Measurements from ENCODE around the gene KLF11.
"Not testable (repeated sequence)": the region's sequence is repeated elsewhere in the genome, so short reads cannot be mapped to it uniquely, and the experiment has no call there.

The KLF11 gene

DNA sequence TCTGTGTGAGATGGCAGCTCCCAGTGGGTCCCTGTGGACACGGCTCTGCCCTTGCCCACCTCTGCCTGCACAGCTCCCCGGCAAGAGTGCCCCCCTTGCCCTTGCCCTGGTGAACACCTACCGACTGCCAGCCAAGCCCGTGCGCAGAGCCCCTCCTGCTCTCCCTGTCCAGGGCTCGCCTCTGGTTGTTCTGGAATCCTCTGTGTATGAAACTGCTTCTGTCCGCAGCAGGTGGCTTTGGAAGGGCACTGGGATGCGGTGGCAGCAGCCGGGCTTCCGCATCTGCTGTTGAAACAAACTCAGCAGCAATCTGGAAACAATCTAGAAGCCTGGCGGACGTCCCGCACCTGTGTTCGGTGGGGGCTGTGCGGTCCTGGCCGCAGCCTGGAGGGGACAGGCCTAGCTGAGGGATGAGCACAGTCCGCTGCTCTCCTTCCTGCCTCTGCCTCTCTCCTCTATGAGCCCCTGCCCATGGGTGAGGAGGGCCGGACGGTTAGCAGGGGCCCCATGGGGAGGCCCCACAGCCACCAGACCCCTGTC lies 34.0 kb upstream of the KLF11 start:
- no peak for DNase-seq (ENCODE audit: low read depth in 3 of 3)

DNA sequence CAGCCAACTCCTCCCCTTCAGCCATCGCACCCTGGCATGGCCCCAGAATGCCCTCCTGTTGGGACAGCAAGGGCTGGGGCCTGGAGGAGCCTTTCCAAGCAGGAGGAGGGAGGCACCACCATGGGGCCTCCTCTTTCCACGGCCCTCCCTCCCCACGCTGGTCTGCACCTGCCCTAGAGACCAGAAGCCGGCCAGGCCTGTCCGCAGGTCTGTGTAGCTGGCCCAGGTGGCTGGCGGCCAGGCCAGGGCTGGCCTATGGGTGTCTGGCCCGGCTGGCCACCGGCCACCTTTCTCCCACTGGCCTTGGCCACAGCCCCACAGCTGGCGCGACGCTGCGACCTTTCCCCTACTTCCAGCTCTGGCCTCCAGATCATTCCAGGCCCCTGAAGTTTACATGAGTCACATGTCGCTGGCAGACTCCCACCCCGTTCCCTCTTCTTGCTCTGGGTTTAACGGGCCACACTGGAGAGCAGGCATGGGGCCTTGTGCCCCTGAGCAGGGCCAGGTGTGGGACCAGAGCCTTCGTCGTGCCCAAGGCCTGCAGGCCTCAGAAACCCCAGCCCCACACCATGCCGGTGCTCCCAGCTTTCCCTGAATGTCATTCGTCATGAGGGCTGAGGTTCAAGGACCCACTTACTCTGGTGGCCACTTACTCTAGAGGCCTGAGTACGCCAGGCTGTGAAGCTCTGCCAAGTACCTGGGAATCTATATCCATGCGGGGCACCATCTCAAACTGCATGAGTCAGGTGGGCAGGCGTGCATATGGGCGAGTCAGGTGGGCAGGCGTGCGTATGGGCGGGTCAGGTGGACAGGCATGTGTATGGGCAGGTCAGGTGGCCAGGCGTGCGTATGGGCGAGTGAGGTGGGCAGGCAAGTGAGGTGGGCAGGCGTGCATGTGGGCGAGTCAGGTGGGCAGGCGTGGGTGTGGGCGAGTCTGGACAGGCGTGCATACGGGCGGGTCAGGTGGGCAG lies 33.3 kb upstream of the KLF11 start:
- DNase-seq (ENCODE audit: low read depth in 3 of 3): no peak

- DNase-seq (ENCODE audit: low read depth in 3 of 3): not testable (repeated sequence)
Observed at GRCh38 chr2:10010861-10011605, 32.3 kb upstream of the KLF11 start.

- not testable (repeated sequence) for DNase-seq (ENCODE audit: low read depth in 3 of 3)
Observed at GRCh38 chr2:10011606-10012325, 31.6 kb upstream of the KLF11 start.

GRCh38 chr2:10012366-10012962 lies 30.9 kb upstream of the KLF11 start:
- DNase-seq (ENCODE audit: low read depth in 3 of 3): not testable (repeated sequence)

DNA sequence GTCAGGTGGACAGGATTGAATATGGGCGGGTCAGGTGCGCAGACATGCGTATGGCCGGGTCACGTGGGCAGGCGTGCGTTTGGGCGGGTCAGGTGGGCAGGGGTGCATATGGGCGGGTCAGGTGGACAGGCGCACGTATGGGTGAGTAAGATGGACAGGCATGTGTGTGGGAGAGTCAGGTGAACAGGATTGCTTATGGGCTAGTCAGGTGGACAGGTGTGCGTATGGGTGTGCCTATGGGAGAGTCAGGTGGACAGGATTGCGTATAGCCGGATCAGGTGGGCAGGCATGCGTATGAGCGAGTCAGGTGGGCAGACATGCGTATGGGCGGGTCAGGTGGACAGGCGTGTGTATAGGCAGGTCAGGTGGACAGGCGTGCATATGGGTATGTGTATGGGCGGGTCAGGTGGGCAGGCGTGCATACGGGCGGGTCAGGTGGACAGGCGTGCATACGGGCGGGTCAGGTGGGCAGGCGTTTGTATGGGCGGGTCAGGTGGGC lies 30.3 kb upstream of the KLF11 start:
- DNase-seq (ENCODE audit: low read depth in 3 of 3): no peak

DNA sequence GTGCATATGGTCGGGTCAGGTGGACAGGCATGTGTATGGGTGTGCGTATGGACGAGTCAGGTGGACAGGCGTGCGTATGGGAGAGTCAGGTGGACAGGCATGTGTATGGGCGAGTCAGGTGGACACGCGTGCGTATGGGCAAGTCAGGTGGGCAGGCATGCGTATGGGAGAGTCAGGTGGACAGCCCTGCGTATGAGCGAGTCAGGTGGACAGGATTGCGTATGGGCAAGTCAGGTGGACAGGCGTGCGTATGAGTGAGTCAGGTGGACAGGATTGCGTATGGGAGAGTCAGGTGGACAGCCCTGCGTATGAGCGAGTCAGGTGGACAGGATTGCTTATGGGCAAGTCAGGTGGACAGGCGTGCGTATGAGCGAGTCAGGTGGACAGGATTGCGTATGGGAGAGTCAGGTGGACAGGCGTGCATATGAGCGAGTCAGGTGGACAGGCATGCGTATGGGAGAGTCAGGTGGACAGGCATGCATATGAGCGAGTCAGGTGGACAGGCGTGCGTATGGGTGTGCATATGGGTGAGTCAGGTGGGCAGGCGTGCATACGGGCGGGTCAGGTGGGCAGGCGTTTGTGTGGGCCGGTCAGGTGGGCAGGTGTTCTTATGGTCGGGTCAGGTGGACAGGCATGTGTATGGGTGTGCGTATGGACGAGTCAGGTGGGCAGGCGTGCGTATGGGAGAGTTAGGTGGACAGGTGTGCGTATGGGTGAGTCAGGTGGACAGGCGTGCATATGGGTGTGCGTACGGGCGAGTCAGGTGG lies 29.5 kb upstream of the KLF11 start:
- DNase-seq (ENCODE audit: low read depth in 3 of 3): not testable (repeated sequence)

- no peak for DNase-seq (ENCODE audit: low read depth in 3 of 3)
Observed at GRCh38 chr2:10014418-10015190, 28.7 kb upstream of the KLF11 start.

- DNase-seq (ENCODE audit: low read depth in 3 of 3): not testable (repeated sequence)
Observed at GRCh38 chr2:10015376-10015989, 27.9 kb upstream of the KLF11 start.

GRCh38 chr2:10016001-10016801 lies 27.1 kb upstream of the KLF11 start:
- no peak for DNase-seq (ENCODE audit: low read depth in 3 of 3)

DNA sequence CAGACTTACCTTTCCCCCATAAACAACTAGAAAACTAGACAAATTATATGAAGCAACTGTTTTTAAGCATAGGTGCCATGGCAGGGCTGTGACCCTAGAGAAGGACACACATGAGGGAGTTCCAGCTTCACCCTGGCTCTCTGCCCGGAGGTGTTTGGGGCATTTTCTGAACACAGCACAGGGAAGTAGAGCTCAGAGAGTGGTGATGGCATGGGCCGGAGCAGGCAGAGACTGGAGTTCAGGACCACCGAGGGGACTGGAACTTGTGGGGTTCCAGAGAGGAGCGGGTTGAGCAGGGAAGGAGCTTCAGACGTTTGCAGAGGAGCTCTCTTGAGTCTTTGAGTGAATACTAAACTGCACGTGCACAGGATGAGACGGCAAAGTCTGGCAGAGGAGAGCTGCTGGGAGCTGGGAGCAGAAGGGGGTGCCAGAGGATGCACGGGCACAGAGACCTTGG lies 26.5 kb upstream of the KLF11 start:
- DNase-seq (ENCODE audit: low read depth in 3 of 3): no peak

DNA sequence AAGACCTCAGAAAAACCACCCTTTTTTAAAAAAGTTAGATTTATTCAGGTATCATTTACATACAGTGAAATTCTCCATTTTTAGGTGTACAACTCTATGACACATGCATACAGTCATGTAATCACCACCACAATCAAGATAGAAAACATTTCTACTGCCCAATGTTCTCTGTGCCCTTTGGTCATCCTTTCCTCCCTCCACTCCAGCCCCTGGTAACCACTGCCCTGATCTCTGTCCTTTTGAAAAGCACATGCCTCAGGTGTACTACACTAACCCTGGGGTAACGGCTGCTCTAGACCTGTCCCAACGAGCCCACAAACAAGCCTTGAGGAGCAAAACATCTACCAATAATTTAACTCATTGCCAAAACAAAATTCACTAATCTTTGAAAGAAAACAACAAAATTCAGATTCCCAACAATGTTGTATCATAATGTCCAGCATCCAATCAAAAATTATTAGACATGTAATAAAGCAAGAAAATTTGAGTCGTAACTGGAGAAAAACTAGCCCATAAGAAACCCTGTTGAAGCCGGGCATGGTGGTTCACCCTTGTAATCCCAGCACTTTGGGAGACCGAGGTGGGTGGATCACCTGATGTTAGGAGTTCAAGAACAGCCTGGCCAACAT lies 25.9 kb upstream of the KLF11 start:
- no peak for DNase-seq (ENCODE audit: low read depth in 3 of 3)

GRCh38 chr2:10019174-10019573 lies 24.2 kb upstream of the KLF11 start:
- no peak for DNase-seq (ENCODE audit: low read depth in 3 of 3)

GRCh38 chr2:10019602-10020400 lies 23.5 kb upstream of the KLF11 start:
- DNase-seq (ENCODE audit: low read depth in 3 of 3): no peak

DNA sequence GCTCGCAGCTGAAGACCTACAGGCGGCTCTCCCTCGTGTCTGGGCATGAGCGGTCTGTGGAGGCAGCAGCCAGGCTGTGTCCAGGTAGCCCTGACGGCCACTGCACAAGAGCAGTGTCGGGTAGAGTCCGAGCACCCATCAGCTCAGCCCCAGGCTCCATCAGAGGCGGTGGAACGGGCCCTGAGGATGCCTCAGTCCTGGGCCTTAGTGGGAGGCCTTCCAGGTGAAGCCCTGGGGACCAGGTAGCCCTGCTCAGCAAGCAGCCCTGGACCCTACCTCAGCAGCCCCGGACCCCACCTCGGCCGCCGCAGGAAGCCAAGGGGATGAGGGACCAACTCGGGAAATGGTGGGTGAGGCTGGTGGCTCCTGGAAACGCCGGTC lies 21.3 kb upstream of the KLF11 start:
- DNase-seq (ENCODE audit: low read depth in 3 of 3): no peak

DNA sequence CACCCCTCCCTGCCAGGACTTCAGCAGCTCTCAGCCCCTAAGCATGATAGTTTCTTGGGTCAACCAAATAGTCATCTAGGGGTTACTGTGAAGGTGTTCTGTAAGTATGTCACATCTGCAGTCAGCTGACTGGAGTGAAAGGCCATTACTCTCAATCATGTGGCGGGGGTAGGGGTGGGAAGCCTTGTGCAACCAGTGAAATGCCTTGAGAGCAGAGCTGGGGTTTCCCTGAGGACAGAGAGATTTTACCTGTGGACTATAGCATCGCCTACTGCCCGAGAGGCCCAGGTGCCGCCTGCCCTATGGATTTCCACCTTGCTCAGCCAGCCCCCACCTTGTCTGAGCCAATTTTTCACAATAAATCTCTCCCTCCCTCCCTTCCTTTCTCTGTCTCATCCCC lies 20.9 kb upstream of the KLF11 start:
- DNase-seq (ENCODE audit: low read depth in 3 of 3): no peak
